NCI-H345 (cell line): Measurements from ENCODE around the gene ZEB2.

Experiments used
- DNase-seq: peaks from one replicate; lab custom pipeline; 2025; lab: John Stamatoyannopoulos, UW

Gene ZEB2

GRCh38 chr2:144528108-144528507, 8.2 kb upstream of the ZEB2 start:
- no peak for DNase-seq

DNA sequence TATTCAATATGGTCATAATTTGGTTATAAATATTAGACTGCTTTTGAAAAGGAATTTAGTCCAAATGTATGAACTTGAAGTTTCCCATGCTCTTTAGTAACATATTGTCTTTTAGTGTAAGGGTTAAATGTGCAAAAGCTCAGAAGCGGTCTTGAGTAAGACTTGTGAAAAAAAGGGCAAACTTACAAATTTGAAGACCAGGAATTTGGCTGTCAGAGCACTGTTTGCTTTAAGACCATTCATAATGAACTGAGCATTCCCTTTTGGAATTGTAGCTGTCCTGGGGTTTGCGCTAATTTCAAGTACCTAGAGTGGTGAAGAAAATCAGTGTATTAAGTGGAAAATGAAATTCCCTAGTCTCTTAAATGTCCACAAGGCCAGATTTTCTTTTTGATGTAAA, 6.9 kb upstream of the ZEB2 start:
- no peak for DNase-seq

DNA sequence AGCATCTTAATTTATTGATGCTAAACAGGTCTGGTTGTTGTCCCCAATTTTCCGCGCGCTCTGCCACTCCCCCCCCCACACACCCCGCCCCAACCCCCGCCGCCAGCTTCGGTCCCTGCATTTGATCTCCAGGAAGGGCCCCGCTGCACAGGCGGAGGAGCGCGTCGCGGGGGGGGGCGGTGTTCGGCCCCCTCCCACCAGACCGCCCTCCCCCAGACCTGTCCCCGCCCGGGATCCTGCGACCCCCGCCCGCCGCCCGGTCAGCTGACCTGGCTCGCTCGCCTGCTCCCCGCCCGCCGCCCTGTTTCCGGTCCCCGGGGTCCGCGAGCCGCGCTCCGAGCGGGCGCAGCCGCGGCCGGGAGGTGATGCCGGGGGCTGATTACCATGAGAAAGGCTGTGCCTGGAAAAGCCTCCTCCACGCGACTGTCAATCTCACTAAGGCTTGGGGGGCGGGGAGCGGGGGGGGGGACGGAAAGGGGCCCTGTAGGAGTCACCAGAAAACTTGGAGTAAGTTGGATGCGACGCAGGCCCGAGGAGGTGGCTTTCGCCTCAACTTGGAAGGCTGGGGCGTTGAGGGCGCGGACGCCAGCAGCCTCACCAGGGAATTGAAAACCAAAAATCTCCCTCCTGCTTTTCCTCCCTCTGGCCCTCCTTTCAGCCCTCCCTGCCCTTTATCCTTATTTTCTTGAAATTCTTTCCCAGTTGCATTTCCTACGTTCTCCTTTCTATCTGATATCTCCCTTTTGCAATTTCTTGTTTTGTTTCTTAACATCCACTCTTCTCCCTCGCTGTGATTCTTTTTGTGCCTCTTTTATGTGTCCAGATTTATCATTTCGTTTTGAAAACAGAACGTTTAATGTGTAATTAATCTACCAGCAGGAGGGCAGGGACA, 4.4 kb upstream of the ZEB2 start:
- DNase-seq, result peak; percentile 82

- DNase-seq, result peak; percentile 44
Observed at GRCh38 chr2:144523596-144524117, 3.7 kb upstream of the ZEB2 start.

- DNase-seq, result no peak
Observed at GRCh38 chr2:144522897-144523595, 3.1 kb upstream of the ZEB2 start.

GRCh38 chr2:144522176-144522896, 2.4 kb upstream of the ZEB2 start:
- DNase-seq, result no peak

DNA sequence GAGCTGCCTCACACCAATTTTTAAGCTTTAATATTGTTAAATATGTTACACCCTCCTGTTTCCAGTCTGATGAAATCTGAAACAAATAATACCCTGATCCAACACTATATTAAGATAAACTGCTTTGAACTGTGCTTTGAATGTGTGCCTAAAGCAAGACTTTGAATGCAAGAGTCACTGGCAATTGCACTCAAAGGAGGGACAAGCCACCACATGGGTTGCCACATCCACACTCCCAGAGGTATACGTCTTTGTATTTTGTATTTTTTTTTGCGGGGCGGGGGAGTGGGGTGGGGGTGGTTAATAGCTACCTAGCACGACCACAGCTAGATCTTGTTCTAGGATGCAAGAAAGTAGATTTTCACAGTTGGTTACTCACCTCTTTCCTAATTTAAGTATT, 1.8 kb upstream of the ZEB2 start:
- DNase-seq, result no peak

DNA sequence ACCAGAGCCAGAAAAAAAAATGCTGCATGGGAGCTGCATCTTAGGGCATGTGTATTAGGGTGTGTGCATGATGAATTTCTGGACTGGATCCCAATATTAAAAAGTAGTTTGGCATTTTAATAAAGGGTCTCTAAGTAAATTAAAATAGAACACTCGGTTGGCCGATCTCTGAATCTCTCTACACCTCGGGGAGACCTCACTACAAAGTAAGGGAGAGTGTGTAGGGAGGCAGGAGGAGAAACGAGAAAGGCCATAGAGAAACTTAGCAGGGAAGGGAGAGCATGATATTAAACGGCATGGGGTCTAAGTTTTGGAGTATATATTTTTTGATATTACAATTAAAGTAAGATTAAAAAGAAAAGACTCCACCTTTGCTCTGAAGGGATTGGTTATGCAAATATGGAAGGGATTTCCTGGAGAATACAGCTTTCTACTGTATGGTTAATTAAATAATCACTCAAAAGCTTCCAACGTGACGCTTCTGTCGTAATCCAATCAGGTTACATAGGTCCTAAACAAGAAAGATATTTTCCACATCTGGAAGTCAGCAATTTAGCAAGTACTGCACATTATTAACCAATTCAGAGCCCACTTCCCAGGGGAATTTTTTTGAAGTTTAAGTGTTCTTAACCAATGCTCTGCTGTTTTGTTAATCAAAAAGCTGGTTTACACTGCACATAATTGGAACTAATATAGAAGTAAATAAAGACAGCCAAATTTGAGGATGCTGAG, 1.0 kb upstream of the ZEB2 start:
- no peak for DNase-seq

DNA sequence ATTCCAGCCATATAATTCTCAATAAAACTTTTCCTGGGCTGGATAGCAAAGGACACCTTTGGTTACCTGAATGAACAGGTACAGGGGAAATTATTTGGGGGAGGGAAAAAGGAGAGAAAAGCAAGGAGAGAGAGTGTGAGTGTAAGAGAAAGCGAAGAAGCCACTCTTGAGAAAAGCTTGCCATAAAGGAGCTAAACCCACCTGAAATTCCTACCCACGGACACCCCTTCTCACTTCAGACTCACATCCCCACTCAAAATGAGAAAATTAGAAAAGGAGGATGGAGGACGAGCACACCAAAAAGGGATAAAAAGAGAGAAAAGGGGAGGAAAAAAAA, 354 bp downstream of the ZEB2 start:
- DNase-seq, result no peak

DNA sequence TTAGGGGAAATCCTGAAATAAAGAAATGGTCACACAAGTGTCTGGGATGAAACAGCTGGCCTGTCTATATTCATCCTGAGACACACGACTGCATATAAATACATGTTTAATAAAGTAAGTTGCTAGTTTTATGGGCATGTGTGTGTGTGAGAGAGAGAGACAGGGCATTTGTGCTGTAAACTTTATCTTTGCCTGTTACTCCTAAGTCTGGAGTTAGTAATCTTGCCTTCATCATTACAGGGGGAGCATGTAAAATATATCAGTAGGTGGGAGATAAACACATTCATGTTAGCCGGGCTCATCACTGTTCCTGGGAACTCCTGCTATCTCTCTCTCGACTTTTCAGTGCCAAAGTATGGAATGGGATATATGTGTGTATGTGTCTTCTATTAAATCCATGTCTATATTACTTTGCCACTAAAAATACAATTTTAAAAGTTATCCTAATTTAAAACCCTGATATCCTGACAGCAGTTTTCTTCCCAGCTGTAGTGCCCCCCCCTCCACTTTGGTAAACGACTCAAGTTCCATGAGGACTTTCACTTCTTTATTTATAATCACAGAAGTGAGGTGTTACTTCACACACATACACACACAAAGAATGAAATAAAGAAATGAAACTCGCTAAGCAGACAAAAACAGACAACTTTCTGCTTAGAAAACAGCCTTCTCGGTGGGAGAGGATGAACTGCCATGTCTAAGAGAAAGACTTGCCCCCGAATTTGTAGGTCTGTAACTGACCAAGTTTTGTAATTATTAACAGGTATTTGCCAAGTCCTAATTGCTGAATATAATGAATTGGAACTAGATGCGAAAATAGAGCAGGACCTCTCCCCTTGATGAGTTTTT, 947 bp downstream of the ZEB2 start:
- DNase-seq, result no peak

- no peak for DNase-seq
Observed at GRCh38 chr2:144517866-144518747, 1.8 kb downstream of the ZEB2 start.

GRCh38 chr2:144516981-144517865, 2.7 kb downstream of the ZEB2 start:
- peak; percentile 55 for DNase-seq

DNA sequence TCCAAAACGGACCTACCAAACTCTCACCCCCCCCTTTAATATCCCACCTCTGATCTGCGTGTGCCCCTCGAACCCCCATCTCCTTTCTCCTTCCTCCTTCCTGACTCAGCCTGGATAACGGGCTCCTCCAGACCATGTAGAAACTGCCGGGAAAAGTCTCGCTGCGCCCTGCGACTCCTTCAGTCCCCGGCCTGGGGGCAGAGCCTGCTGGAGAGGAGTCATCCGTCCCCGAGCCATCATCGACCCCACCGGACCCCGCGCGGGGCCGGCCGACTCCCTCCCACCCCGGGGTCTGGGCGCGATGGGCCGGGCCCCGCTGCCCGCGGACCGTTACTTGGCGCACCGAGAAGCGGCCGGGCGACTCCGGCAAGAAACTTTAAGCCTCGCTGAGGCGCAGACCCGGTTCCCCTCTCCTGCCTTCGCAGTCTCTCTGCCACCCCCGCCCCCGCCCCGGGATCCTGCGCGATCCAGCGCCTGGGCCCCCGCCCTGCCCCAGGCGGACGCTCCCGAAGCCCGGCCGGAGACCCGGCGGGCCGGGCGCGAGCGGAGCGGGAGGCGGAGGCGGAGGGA, 3.4 kb downstream of the ZEB2 start:
- DNase-seq, result no peak

GRCh38 chr2:144515696-144516410, 4.1 kb downstream of the ZEB2 start:
- DNase-seq, result peak; percentile 25

- no peak for DNase-seq
Observed at GRCh38 chr2:144515099-144515695, 4.7 kb downstream of the ZEB2 start.

DNA sequence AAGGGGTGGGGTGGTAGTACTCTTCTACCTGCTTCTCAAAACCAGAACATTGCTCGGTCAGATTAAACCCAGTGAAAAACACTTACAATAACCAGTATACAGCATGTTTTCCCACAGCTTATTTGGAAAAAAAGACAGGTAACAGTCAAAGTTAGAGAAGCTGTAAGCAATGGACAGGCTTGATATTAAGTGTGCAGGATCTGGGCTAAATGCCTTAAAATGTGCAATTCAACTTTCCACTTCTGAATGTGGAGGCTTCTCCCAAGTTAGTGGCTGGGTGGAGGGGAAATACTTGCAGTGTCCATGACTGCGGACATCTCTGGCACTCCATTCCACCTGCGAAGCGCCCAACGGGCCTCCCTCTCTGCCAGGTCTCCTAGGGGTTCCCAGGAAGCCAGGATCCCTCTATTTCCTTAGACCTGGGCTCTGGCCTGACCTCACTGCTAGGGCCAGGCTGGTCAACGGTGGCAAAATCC, 5.3 kb downstream of the ZEB2 start:
- DNase-seq, result no peak

- no peak for DNase-seq
Observed at GRCh38 chr2:144513388-144514101, 6.4 kb downstream of the ZEB2 start.
